Measurements from ENCODE around the gene FLG2.

- TF ChIP-seq, protein P1, sequence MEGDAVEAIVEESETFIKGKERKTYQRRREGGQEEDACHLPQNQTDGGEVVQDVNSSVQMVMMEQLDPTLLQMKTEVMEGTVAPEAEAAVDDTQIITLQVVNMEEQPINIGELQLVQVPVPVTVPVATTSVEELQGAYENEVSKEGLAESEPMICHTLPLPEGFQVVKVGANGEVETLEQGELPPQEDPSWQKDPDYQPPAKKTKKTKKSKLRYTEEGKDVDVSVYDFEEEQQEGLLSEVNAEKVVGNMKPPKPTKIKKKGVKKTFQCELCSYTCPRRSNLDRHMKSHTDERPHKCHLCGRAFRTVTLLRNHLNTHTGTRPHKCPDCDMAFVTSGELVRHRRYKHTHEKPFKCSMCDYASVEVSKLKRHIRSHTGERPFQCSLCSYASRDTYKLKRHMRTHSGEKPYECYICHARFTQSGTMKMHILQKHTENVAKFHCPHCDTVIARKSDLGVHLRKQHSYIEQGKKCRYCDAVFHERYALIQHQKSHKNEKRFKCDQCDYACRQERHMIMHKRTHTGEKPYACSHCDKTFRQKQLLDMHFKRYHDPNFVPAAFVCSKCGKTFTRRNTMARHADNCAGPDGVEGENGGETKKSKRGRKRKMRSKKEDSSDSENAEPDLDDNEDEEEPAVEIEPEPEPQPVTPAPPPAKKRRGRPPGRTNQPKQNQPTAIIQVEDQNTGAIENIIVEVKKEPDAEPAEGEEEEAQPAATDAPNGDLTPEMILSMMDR (conservative IDR thresholded peaks at IDR 0.05 in 1 of 2, IDR thresholded peaks at IDR 0.05 in 1 of 2; ENCODE audit: low read depth in 1 of 2, low read length in 2 of 2): no peak
- TF ChIP-seq EZH2 (IDR thresholded peaks at IDR 0.05; ENCODE audit: low read length, missing control alignments): no peak
These were observed 11.4 kb downstream of the FLG2 start for GRCh38 chr1:152348447-152348846.

All from fibroblast of lung (primary cell).